Right renal cortex interstitium (tissue), 3 donors: ENCODE measurements around the gene GOLGA8K. TPM values are rescaled to one million over a fixed set of nuclear protein-coding genes. Genes with fewer than 3 reads are reported as not detected.
"Not testable (repeated sequence)": the region's sequence is repeated elsewhere in the genome, so short reads cannot be mapped to it uniquely, and the experiment has no call there.

Experiments used
- DNase-seq, 3 donors: peaks; one replicate each; pipeline ENCODE4 v3.0.0-alpha.2; 2013; ENCODE audit warnings: low read depth in 3 of 3, low spot score in 2 of 3
- polyA plus RNA-seq, 3 donors: library from polyadenylated mRNA; unstranded; fragments of 120-200 nt; gene quantifications; one replicate each; pipeline ENCODE4 v1.2.1, GENCODE V29; 2013; ENCODE audit not compliant: insufficient read length in 3 of 3

Gene GOLGA8K
- polyA plus RNA-seq, 3 donors: 0.81 to 1.8 (median 0.97) TPM

DNA sequence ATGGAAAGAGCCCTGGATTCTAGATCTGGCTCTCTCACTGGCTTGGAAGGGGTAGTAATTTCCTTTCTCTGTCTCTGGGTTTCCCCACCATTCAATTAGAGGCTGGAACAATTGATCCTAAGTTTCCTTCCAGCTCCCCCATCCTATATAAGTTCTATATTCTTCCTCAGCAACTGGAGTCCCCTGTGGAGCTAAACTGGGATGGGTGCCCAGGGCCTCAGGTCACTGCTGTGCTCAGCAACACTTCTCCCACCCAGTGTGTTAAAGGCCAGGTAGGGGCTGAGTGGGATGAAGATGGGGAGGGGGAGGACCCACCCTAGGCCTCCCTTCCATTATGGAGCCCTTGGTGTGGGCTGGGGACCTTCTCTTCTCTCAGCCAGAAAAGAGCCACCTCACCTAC lies 46.2 kb downstream of the GOLGA8K start:
- not testable (repeated sequence) for DNase-seq

DNA sequence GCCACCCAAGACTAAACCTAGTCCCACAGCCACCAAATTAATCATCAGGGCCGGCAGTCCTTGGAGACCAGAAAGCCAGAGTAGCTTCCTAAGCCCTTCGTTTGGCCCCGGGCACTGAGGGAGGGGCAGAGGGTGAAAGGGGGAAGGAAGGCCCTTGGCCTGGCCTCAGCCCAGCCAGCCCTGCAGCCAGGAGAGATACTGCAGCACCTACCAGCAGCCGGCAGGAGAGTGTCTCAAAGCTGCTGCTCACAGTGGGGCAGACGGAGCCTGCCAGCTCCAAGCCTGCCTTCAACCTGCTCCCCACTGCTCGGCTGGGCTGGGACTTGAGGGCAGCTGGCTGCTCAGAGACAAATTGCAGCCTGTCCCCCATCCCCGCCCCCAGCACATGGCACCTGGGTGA lies 50.3 kb downstream of the GOLGA8K start:
- DNase-seq: not testable (repeated sequence)

DNA sequence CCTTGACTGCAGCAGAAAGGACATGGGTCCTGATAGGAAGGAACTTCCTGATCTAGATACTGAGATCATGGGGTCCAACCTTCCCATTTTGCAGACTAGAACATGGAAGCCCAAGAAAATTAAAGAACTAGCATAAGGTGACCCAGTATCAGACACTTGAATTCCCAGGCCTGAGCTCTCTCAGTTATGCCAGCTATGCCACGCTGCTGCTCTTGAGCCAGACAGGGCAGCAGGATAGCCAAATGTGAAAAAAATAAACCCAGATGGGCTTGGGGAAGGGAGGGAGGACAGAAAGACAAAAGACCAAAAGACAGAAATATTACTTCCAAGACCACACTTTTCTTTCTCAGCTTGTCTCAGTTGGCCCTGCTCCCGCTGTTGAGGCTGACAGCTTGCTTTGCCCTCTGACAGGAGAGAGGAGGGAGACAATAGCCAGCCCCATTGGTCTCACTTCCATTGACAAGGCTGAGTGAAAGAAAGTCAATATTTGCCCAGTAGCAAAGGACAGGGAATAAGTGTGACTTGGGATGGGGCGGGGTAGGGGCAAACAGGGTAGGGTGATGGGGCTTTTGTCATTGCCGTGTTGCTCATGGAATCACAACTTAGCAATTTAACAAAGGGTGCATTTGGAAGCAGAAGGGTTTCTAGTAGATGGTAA lies 52.4 kb downstream of the GOLGA8K start:
- DNase-seq: not testable (repeated sequence)

DNA sequence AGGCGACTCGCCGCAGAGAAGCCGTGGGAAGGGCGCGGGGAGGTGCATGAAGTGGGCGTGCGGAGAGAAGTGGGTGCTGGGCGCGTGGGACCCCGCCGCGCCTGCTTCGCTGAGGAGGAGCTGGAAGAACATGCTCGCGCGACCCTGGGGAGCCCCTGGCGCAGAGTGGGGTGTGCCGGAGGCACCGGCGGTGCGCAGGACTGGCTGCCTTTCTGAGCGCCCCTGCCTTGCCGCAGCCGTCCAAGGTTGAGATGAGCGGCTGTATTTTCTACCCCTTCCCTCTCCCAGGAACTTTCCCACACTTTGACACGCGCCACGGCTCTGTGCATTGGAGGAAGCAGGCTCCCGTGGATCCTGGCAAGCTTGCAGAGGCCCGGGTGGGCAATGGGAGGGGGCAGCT lies 56.1 kb downstream of the GOLGA8K start:
- DNase-seq: not testable (repeated sequence)

DNA sequence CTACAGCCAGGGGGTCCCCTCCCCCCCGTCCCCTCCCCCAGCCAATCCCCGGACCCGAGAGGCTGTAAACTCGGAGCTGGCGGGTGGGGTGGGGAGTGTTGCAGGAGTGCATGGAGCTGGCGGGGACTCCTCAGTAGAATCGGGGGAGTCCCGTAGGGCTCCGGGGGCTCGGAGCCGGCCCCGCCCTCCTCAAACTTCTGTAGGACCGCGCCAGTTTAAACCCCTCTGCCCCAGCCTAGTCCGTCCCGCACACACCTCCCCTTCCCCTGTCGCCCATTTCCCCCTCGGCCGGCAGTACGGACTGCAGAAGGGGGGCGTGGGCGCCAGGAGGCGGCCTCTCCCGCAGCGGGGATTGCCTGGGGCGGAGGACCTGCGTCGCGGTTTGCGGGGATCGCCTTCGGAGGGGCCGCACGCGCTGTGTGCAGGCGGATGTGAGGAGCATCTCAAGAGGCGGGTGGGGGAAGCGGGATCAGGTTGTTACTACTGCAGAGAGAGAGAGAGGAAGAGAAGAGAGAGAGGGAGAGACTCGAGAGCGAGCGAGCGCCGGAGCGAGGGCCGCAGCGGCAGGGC lies 57.0 kb downstream of the GOLGA8K start:
- not testable (repeated sequence) for DNase-seq

DNA sequence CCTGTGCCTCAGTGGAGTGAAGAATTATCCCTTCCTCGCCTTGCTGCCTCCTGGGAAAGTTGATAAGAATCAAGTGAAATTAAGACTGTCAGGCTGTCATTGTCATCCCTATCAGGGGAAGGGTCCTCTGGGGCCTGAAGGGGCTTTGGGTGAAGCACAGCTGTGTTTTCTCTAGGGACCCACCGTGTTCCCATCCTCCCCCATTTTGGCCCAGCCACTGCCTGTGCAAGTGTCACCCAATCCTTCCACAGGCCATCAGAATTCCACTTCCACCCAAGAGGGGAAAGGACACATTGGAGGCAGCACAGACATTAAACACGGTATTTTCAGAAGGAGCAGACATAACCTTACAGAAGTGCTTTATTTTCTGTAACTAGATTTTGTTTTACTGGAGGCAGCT lies 59.2 kb downstream of the GOLGA8K start:
- DNase-seq: not testable (repeated sequence)

Other genes with a start within 250 kb of the GOLGA8K start
- gene GOLGA8O, start 52.3 kb upstream of the GOLGA8K start, polyA plus RNA-seq: under 1 TPM in 1 of 3 donors, not detected in 2; 0.64 TPM
- 10 to 100 TPM; 14.1 to 16.9 (median 14.9) TPM for gene GOLGA8N, start 190.2 kb upstream of the GOLGA8K start, polyA plus RNA-seq
- 10 to 100 TPM; 29.2 to 34.7 (median 33.2) TPM for gene ARHGAP11A, start 212.2 kb upstream of the GOLGA8K start, polyA plus RNA-seq
- 10 to 100 TPM; 21.8 to 27.6 (median 23.1) TPM for gene SCG5, start 238.4 kb upstream of the GOLGA8K start, polyA plus RNA-seq